Measurements from ENCODE around the gene CHCHD6.

Gene CHCHD6

DNA sequence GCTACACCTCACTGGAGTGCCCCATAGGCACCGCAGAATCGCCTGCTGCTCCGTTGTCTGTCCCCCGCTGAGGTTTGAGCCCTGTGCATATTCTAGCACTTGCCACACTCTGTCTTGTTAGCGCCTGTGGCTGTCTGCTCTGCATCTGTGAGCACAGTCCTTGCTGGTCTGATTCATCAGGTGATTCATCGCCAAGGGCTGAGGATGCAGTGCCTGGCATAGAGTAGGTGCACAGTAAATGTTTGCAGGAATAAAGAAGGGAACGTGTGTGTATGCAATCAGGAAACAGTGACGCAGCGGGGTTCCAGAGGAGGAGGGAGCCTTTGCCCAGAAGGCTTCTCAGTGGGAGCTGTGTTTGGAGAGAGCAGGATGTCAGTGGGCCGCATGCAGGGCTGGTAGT is 154.8 kb downstream of the CHCHD6 start:
- H3K4me1 ChIP-seq (ENCODE audit: low read length), result peaks cover 5% of the 10 kb centered on the region
- H3K9ac ChIP-seq (ENCODE audit: low read length), result no peak overlapping the region
- H3K36me3 ChIP-seq (replicated peaks; ENCODE audit: low read depth, low read length), result no peaks in the 10 kb centered on the region
- TF ChIP-seq, protein P1, sequence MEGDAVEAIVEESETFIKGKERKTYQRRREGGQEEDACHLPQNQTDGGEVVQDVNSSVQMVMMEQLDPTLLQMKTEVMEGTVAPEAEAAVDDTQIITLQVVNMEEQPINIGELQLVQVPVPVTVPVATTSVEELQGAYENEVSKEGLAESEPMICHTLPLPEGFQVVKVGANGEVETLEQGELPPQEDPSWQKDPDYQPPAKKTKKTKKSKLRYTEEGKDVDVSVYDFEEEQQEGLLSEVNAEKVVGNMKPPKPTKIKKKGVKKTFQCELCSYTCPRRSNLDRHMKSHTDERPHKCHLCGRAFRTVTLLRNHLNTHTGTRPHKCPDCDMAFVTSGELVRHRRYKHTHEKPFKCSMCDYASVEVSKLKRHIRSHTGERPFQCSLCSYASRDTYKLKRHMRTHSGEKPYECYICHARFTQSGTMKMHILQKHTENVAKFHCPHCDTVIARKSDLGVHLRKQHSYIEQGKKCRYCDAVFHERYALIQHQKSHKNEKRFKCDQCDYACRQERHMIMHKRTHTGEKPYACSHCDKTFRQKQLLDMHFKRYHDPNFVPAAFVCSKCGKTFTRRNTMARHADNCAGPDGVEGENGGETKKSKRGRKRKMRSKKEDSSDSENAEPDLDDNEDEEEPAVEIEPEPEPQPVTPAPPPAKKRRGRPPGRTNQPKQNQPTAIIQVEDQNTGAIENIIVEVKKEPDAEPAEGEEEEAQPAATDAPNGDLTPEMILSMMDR (IDR thresholded peaks at IDR 0.05; ENCODE audit: low read depth, low read length), result no peak
- no peak for TF ChIP-seq EZH2phosphoT487 (IDR thresholded peaks at IDR 0.05; ENCODE audit: low read depth)
- H3K4me3 ChIP-seq (ENCODE audit: low read length), result no peak overlapping the region
- no peaks in the 10 kb centered on the region for H3K27me3 ChIP-seq (ENCODE audit: low read depth, low read length)
- no peak overlapping the region for H2AFZ ChIP-seq (ENCODE audit: low read depth, low read length)
- no peaks in the 10 kb centered on the region for H4K20me1 ChIP-seq (ENCODE audit: insufficient read depth, low read length)
- no peak overlapping the region for H3K27ac ChIP-seq (ENCODE audit: low read length)
- no peaks in the 10 kb centered on the region for H3K79me2 ChIP-seq (ENCODE audit: low read length)
- H3K4me2 ChIP-seq (ENCODE audit: low read length), result no peak overlapping the region
- no peaks in the 10 kb centered on the region for H3K9me3 ChIP-seq (ENCODE audit: insufficient read depth, low read length)

DNA sequence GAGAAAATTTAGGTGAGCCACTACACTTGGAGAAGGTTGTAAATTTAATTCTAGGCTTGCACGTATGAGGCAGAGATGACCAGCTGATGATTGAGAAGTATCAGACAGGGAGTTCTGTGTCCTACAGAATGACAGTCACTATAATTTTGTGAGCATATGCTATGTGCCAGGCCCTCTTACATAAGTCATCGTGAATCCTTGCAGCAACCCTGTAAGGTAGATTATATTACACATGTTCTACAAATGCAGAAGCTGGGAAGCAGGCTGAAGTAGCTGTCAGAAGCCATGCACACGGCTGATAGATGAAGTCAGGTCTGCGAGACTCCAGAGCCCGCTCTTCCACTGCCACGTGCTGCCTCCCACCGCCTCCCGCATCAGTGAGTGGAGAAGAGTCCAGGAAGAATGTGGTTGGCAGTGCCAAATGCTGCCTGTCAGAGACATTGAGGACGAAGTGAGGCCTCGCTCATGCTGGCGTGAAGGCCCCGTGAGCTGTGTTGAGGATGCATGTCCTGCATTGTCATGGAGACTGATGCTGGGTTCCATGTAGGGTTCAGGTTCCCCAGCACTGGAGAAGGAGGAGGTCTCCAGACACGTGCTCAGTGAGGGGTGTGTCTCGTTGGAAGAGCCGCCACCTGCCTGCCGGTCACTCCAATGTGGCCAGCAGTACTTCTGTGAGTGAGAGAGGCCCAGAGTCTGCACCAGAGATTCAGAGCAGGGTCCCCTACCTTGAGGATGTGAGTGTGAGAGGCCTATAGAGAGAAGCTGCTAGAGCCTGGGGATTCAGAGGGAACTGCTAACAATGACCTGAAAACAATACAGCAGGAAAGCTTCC is 155.6 kb downstream of the CHCHD6 start:
- Histone ChIP-seq H3K36me3 (replicated peaks; ENCODE audit: low read depth, low read length) (no peaks in the 10 kb centered on the region), H3K9ac (ENCODE audit: low read length) (no peak overlapping the region), H3K4me2 (ENCODE audit: low read length) (no peak overlapping the region), H3K79me2 (ENCODE audit: low read length) (no peaks in the 10 kb centered on the region), H3K27ac (ENCODE audit: low read length) (no peak overlapping the region), H3K27me3 (ENCODE audit: low read depth, low read length) (no peaks in the 10 kb centered on the region), H3K4me3 (ENCODE audit: low read length) (no peak overlapping the region), H3K9me3 (ENCODE audit: insufficient read depth, low read length) (no peaks in the 10 kb centered on the region), H4K20me1 (ENCODE audit: insufficient read depth, low read length) (no peaks in the 10 kb centered on the region), H3K4me1 (ENCODE audit: low read length) (peaks cover 5% of the 10 kb centered on the region), H2AFZ (ENCODE audit: low read depth, low read length) (no peak overlapping the region)
- TF ChIP-seq, protein P1 (IDR thresholded peaks at IDR 0.05; ENCODE audit: low read depth, low read length), result no peak
- no peak for TF ChIP-seq EZH2phosphoT487 (IDR thresholded peaks at IDR 0.05; ENCODE audit: low read depth)

DNA sequence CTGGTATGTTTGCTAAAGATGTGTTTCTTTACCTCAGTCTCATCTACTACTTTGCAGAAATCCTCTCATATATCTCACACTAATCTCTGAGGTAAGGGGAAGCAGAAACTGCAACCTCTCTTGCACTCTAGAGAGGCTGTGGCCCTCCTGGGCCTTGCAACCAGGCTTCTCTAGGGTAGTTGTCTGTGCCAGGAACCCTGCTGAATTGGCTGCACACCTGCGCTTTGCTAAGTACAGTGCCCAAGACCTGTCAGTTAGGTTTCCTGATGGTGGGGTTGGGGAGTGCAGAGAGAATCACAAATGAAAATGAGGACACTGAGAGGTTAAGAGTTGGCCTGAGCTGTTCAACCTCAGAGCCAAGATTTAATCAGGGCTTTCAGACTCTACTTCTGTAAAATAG is 161.7 kb downstream of the CHCHD6 start:
- Histone ChIP-seq H3K4me1 (ENCODE audit: low read length) (peaks cover 3% of the 10 kb centered on the region), H3K9me3 (ENCODE audit: insufficient read depth, low read length) (no peaks in the 10 kb centered on the region), H4K20me1 (ENCODE audit: insufficient read depth, low read length) (no peaks in the 10 kb centered on the region), H3K4me2 (ENCODE audit: low read length) (no peak overlapping the region), H3K9ac (ENCODE audit: low read length) (no peak overlapping the region), H3K27ac (ENCODE audit: low read length) (no peak overlapping the region), H3K27me3 (ENCODE audit: low read depth, low read length) (no peaks in the 10 kb centered on the region), H3K79me2 (ENCODE audit: low read length) (no peaks in the 10 kb centered on the region), H2AFZ (ENCODE audit: low read depth, low read length) (no peak overlapping the region), H3K4me3 (ENCODE audit: low read length) (no peak overlapping the region), H3K36me3 (replicated peaks; ENCODE audit: low read depth, low read length) (no peaks in the 10 kb centered on the region)
- no peak for TF ChIP-seq EZH2phosphoT487 (IDR thresholded peaks at IDR 0.05; ENCODE audit: low read depth)
- TF ChIP-seq, protein P1 (IDR thresholded peaks at IDR 0.05; ENCODE audit: low read depth, low read length), result no peak

DNA sequence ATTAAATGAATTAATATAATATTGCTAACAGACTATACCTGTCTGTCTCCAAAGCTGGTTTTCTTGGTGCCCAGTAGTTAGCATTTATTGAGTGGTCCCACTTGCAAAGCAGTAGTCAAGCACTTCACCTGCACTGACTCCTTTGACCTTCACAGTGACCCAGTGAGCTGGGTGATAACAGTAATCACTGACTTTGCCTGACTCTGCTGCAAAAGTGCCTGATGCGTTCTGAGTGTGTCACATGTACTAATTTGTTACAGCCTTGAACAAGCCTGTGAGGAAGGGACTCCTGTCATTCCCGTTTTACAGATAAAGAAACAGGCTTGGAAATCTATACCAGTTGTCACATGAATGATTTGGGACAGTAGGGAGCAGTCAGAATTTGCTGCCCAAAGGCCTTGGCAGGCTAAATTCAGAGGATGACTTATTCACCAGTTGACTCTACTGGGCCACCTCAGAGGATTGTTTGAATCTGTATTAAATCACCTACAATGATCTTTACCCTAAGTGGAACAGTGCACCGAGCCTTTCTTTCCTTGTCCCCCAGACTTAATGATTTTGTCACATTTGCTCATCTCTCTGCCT is 162.2 kb downstream of the CHCHD6 start:
- no peaks in the 10 kb centered on the region for H3K79me2 ChIP-seq (ENCODE audit: low read length)
- no peak overlapping the region for H2AFZ ChIP-seq (ENCODE audit: low read depth, low read length)
- no peak overlapping the region for H3K4me2 ChIP-seq (ENCODE audit: low read length)
- TF ChIP-seq, protein P1 (IDR thresholded peaks at IDR 0.05; ENCODE audit: low read depth, low read length), result no peak
- no peak for TF ChIP-seq EZH2phosphoT487 (IDR thresholded peaks at IDR 0.05; ENCODE audit: low read depth)
- no peaks in the 10 kb centered on the region for H4K20me1 ChIP-seq (ENCODE audit: insufficient read depth, low read length)
- no peak overlapping the region for H3K4me3 ChIP-seq (ENCODE audit: low read length)
- H3K4me1 ChIP-seq (ENCODE audit: low read length), result no peaks in the 10 kb centered on the region
- no peaks in the 10 kb centered on the region for H3K9me3 ChIP-seq (ENCODE audit: insufficient read depth, low read length)
- no peaks in the 10 kb centered on the region for H3K36me3 ChIP-seq (replicated peaks; ENCODE audit: low read depth, low read length)
- H3K27me3 ChIP-seq (ENCODE audit: low read depth, low read length), result no peaks in the 10 kb centered on the region
- no peak overlapping the region for H3K27ac ChIP-seq (ENCODE audit: low read length)
- no peak overlapping the region for H3K9ac ChIP-seq (ENCODE audit: low read length)
